ENCODE results near the gene DIS3L2.

- TF ChIP-seq, protein P1, sequence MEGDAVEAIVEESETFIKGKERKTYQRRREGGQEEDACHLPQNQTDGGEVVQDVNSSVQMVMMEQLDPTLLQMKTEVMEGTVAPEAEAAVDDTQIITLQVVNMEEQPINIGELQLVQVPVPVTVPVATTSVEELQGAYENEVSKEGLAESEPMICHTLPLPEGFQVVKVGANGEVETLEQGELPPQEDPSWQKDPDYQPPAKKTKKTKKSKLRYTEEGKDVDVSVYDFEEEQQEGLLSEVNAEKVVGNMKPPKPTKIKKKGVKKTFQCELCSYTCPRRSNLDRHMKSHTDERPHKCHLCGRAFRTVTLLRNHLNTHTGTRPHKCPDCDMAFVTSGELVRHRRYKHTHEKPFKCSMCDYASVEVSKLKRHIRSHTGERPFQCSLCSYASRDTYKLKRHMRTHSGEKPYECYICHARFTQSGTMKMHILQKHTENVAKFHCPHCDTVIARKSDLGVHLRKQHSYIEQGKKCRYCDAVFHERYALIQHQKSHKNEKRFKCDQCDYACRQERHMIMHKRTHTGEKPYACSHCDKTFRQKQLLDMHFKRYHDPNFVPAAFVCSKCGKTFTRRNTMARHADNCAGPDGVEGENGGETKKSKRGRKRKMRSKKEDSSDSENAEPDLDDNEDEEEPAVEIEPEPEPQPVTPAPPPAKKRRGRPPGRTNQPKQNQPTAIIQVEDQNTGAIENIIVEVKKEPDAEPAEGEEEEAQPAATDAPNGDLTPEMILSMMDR (conservative IDR thresholded peaks at IDR 0.05; ENCODE audit: low read length), result no peak
- TF ChIP-seq EZH2phosphoT487 (IDR thresholded peaks at IDR 0.05; ENCODE audit: borderline replicate concordance, low read depth, low read length), result no peak
These were observed 168.0 kb downstream of the DIS3L2 start for GRCh38 chr2:232129483-232129882.

Data from OCI-LY7 (cell line).